ENCODE results near the gene C19orf44. TPM values are rescaled to one million over a fixed set of nuclear protein-coding genes. Genes with fewer than 3 reads are reported as not detected.
"Not testable (repeated sequence)": the region's sequence is repeated elsewhere in the genome, so short reads cannot be mapped to it uniquely, and the experiment has no call there.

Gene C19orf44
- total and polyA plus RNA-seq, 2 experiments from 2014 or later = 2.5 to 5.9 TPM

DNA sequence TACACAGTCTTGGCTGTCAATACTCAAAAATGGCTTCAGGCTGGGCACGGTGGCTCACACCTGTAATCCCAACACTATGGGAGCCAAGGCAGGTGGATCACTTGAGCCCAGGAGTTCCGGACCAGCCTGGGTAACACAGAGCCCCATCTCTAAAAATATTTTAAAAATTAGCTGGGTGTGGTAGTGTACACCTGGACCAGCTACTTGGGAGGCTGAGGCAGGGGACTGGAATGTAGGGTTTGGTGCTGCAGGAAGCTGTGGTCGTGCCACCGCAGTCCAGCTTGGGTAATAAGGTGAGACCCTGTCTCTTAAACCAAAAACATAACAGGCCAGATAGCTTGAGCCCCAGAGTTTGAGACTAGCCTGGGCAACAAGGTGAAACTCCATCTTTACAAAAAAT lies 52.8 kb downstream of the C19orf44 start (continued):
- TF ChIP-seq, protein P1, sequence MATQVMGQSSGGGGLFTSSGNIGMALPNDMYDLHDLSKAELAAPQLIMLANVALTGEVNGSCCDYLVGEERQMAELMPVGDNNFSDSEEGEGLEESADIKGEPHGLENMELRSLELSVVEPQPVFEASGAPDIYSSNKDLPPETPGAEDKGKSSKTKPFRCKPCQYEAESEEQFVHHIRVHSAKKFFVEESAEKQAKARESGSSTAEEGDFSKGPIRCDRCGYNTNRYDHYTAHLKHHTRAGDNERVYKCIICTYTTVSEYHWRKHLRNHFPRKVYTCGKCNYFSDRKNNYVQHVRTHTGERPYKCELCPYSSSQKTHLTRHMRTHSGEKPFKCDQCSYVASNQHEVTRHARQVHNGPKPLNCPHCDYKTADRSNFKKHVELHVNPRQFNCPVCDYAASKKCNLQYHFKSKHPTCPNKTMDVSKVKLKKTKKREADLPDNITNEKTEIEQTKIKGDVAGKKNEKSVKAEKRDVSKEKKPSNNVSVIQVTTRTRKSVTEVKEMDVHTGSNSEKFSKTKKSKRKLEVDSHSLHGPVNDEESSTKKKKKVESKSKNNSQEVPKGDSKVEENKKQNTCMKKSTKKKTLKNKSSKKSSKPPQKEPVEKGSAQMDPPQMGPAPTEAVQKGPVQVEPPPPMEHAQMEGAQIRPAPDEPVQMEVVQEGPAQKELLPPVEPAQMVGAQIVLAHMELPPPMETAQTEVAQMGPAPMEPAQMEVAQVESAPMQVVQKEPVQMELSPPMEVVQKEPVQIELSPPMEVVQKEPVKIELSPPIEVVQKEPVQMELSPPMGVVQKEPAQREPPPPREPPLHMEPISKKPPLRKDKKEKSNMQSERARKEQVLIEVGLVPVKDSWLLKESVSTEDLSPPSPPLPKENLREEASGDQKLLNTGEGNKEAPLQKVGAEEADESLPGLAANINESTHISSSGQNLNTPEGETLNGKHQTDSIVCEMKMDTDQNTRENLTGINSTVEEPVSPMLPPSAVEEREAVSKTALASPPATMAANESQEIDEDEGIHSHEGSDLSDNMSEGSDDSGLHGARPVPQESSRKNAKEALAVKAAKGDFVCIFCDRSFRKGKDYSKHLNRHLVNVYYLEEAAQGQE (IDR thresholded peaks at IDR 0.05; ENCODE audit: unreplicated experiment) = no peak
- TF ChIP-seq JUNB (IDR thresholded peaks at IDR 0.05; ENCODE audit: unreplicated experiment) (no peak), STAT1 (IDR thresholded peaks at IDR 0.05; ENCODE audit: unreplicated experiment) (no peak), EZH2phosphoT487 (IDR thresholded peaks at IDR 0.05; ENCODE audit: unreplicated experiment) (no peak), NANOG (IDR thresholded peaks at IDR 0.05; ENCODE audit: borderline replicate concordance) (no peak), ZNF114 (CRISPR knock-in tag; IDR thresholded peaks at IDR 0.05) (no peak)

DNA sequence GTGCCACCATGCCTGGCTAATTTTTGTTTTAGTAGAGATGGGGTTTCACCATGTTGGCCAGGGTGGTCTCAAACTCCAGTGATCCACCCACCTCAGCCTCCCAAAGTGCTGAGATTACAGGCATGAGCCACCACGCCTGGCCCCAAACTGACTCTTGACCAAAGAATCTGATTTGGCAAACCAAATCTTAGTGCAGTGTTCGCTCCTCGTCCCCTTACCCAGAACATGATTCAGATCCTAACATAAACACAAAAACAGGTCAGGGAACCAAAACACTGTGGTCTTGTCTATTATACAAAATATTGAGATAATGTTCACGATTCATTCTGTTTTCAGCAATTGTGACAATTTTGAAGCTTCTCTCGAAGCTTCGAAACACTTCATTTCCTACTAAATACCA lies 55.7 kb downstream of the C19orf44 start:
- not testable (repeated sequence) for H2AFZ ChIP-seq; H3K27ac Mint-ChIP-seq; ATAC-seq; H3K27ac ChIP-seq (ENCODE audit: low read depth); H3K4me3 ChIP-seq; H3K4me2 ChIP-seq; H3K9me3 Mint-ChIP-seq; H4K20me1 ChIP-seq (replicated peaks; ENCODE audit: insufficient read depth); H3K27me3 ChIP-seq (ENCODE audit: insufficient read depth); H3K4me3 Mint-ChIP-seq; H3K4me1 ChIP-seq (ENCODE audit: insufficient read depth); H3F3A ChIP-seq (replicated peaks; ENCODE audit: low read depth); H3K9me2 ChIP-seq (ENCODE audit: insufficient read depth); H3K79me2 ChIP-seq (replicated peaks; ENCODE audit: insufficient read depth); H3K4me1 Mint-ChIP-seq; DNase-seq (ENCODE audit: low spot score)
- Mint-ChIP-seq H3K36me3 (ENCODE audit: low read depth) (peaks cover 29% of the 10 kb centered on the region), H3K27me3 (ENCODE audit: insufficient read depth, low read depth, poor library complexity) (peaks cover 12% of the 10 kb centered on the region)
- peaks cover 13% of the 10 kb centered on the region; the same call in 1 of the 2 replicates for H3K36me3 ChIP-seq (ENCODE audit: insufficient read depth)

DNA sequence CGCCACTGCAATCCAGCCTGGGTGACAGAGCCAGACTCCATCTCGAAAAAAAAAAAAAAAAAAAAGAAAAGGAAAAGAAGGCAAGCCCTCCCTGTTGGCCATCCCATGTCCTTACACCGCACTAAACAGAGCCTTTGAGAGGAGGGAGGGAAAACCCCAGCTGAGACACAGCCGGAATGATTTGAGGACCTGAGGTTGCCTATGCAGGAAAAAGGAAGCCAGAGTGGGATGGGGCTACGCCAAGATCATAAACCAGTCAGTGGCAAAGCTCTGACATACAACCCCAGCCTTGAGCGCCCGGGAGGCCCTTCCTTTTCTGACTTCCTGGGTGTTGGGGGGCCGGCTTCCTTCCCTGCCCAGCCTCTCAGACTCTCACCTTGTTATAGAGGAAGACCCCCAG lies 58.6 kb downstream of the C19orf44 start:
- no peak for ATAC-seq
- no peak for DNase-seq (ENCODE audit: low spot score)
- Histone ChIP-seq H3K27me3 (ENCODE audit: insufficient read depth) (no peaks in the 10 kb centered on the region), H3K27ac (ENCODE audit: low read depth) (no peak overlapping the region), H2AFZ (no peak overlapping the region), H3K4me1 (ENCODE audit: insufficient read depth) (no peaks in the 10 kb centered on the region), H3K36me3 (ENCODE audit: insufficient read depth) (peaks cover 13% of the 10 kb centered on the region; the same call in 1 of the 2 replicates), H4K20me1 (replicated peaks; ENCODE audit: insufficient read depth) (no peaks in the 10 kb centered on the region; the same call in 1 of the 2 replicates), H3K79me2 (replicated peaks; ENCODE audit: insufficient read depth) (no peaks in the 10 kb centered on the region), H3K4me3 (no peak overlapping the region), H3K9me2 (ENCODE audit: insufficient read depth) (no peaks in the 10 kb centered on the region), H3K4me2 (no peak overlapping the region), H3F3A (replicated peaks; ENCODE audit: low read depth) (no peaks in the 10 kb centered on the region)
- Mint-ChIP-seq H3K4me3 (no peak overlapping the region), H3K27ac (no peak overlapping the region), H3K4me1 (no peaks in the 10 kb centered on the region), H3K27me3 (ENCODE audit: insufficient read depth, low read depth, poor library complexity) (peaks cover 10% of the 10 kb centered on the region), H3K36me3 (ENCODE audit: low read depth) (peaks cover 43% of the 10 kb centered on the region), H3K9me3 (no peaks in the 10 kb centered on the region)
- TF ChIP-seq CREB1 (CRISPR knock-in tag; IDR thresholded peaks at IDR 0.05; ENCODE audit: low read depth) = no peak
- no peak for TF ChIP-seq EZH2phosphoT487 (IDR thresholded peaks at IDR 0.05; ENCODE audit: unreplicated experiment)
- TF ChIP-seq, protein P2, sequence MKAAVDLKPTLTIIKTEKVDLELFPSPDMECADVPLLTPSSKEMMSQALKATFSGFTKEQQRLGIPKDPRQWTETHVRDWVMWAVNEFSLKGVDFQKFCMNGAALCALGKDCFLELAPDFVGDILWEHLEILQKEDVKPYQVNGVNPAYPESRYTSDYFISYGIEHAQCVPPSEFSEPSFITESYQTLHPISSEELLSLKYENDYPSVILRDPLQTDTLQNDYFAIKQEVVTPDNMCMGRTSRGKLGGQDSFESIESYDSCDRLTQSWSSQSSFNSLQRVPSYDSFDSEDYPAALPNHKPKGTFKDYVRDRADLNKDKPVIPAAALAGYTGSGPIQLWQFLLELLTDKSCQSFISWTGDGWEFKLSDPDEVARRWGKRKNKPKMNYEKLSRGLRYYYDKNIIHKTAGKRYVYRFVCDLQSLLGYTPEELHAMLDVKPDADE (IDR thresholded peaks at IDR 0.05) = no peak
- no peak for TF ChIP-seq JUNB (IDR thresholded peaks at IDR 0.05; ENCODE audit: unreplicated experiment)
